ENCODE results near the gene SIGLEC15. TPM values are rescaled to one million over a fixed set of nuclear protein-coding genes. Genes with fewer than 3 reads are reported as not detected.

The SIGLEC15 gene
- total RNA-seq, 2 donors from 2014 or later = not detected

- Mint-ChIP-seq H3K27ac (peak overlapping the region; percentile 83), H3K4me3 (no peak overlapping the region), H3K36me3 (ENCODE audit: low read depth) (peaks cover 4% of the 10 kb centered on the region), H3K4me1 (peaks cover 10% of the 10 kb centered on the region), H3K27me3 (no peaks in the 10 kb centered on the region)
- no peaks in the 10 kb centered on the region for H3K9me3 ChIP-seq (ENCODE audit: control insufficient read depth, low read length, poor library complexity, severe bottlenecking)
- DNase-seq (no peak), ATAC-seq (no peak)
Measured at GRCh38 chr18:45880876-45881558, 55.5 kb downstream of the SIGLEC15 start.

GRCh38 chr18:45887585-45887984 lies 62.1 kb downstream of the SIGLEC15 start:
- Mint-ChIP-seq H3K4me1 (peaks cover 4% of the 10 kb centered on the region), H3K27ac (no peak overlapping the region), H3K27me3 (no peaks in the 10 kb centered on the region), H3K36me3 (ENCODE audit: low read depth) (peaks cover 3% of the 10 kb centered on the region), H3K4me3 (no peak overlapping the region)
- no peaks in the 10 kb centered on the region for H3K9me3 ChIP-seq (ENCODE audit: control insufficient read depth, low read length, poor library complexity, severe bottlenecking)
- DNase-seq = no peak
- no peak for ATAC-seq

DNA sequence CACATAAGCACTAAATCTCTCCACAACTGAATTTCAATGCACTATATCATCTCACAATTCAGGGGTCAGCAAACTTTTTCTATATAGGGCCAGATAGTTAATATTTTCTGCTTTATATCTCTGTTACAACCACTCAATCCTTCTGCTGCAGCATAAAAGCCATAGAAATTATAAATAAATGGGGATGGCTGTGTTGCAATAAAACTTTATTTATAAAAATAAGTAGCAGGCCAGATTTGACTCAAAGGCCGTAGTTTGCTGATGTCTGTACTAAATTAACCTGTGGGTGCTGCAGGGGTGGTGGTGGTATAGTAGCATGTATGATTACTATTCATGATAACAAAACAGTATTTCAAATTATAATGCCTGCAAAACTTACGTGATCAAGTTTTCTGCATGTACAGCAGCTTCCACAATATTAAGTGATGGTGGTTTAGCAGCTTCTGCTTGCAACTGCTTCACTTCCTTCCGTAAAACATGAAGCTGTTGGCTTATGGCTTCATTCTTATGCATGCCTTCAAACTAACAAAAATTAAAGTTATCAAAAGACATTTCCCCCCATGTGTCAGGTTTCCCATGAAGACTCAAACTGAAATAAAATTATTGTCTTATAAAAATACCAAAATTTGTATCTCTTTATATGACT lies 64.1 kb downstream of the SIGLEC15 start:
- no peaks in the 10 kb centered on the region for H3K9me3 ChIP-seq (ENCODE audit: control insufficient read depth, low read length, poor library complexity, severe bottlenecking)
- H3K36me3 Mint-ChIP-seq (ENCODE audit: low read depth) = peaks cover 5% of the 10 kb centered on the region
- ATAC-seq (no peak), DNase-seq (no peak)
- no peaks in the 10 kb centered on the region for H3K27me3 Mint-ChIP-seq
- H3K4me3 Mint-ChIP-seq = no peak overlapping the region
- peaks cover 7% of the 10 kb centered on the region for H3K4me1 Mint-ChIP-seq
- H3K27ac Mint-ChIP-seq = peak overlapping the region; percentile 59

DNA sequence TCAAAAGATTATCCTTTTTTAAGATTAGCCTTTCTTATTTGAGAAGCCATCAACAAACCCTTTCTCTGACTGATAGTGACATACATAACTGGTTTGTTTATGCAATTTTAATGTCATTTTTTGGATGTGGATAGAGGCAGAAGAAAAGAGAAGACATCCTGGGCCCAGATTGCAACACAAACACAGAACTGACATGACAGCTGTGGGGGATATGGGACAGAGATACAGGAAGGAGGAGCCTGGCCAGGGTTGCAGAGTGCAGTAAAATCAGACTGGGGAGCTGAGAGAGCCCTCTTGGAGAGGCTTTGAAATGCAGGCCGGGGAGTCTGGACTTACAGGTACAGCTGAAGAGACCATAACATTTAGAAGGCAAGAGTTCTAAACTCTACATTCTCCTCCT lies 65.1 kb downstream of the SIGLEC15 start:
- H3K9me3 ChIP-seq (ENCODE audit: control insufficient read depth, low read length, poor library complexity, severe bottlenecking) = no peaks in the 10 kb centered on the region
- peaks cover 15% of the 10 kb centered on the region for H3K4me1 Mint-ChIP-seq
- H3K27me3 Mint-ChIP-seq = no peaks in the 10 kb centered on the region
- H3K4me3 Mint-ChIP-seq = no peak overlapping the region
- peaks cover 13% of the 10 kb centered on the region for H3K36me3 Mint-ChIP-seq (ENCODE audit: low read depth)
- no peak for ATAC-seq
- H3K27ac Mint-ChIP-seq = peak overlapping the region; percentile 59
- no peak for DNase-seq

GRCh38 chr18:45891806-45892205 lies 66.3 kb downstream of the SIGLEC15 start:
- ATAC-seq (no peak), DNase-seq (no peak)
- H3K9me3 ChIP-seq (ENCODE audit: control insufficient read depth, low read length, poor library complexity, severe bottlenecking) = no peaks in the 10 kb centered on the region
- H3K4me3 Mint-ChIP-seq = no peak overlapping the region
- H3K27ac Mint-ChIP-seq = no peak overlapping the region
- H3K36me3 Mint-ChIP-seq (ENCODE audit: low read depth) = peaks cover 13% of the 10 kb centered on the region
- no peaks in the 10 kb centered on the region for H3K27me3 Mint-ChIP-seq
- H3K4me1 Mint-ChIP-seq = peaks cover 16% of the 10 kb centered on the region

Other genes with a start within 250 kb of the SIGLEC15 start
- under 1 TPM in 1 of 2 donors, not detected in 1; 0.05 TPM for gene SLC14A2, start 210.2 kb upstream of the SIGLEC15 start, total RNA-seq
- gene SLC14A1, start 101.5 kb upstream of the SIGLEC15 start, total RNA-seq = 1 to 10 TPM; 8.0 to 9.8 TPM
- 10 to 100 TPM; 46.6 to 76.5 TPM for gene EPG5, start 141.7 kb downstream of the SIGLEC15 start, total RNA-seq
- 10 to 100 TPM; 13.1 to 15.8 TPM for gene PSTPIP2, start 246.6 kb downstream of the SIGLEC15 start, total RNA-seq

All from T-helper 17 cell (primary cell).